ENCODE data around the gene PSMG4.

Gene PSMG4

DNA sequence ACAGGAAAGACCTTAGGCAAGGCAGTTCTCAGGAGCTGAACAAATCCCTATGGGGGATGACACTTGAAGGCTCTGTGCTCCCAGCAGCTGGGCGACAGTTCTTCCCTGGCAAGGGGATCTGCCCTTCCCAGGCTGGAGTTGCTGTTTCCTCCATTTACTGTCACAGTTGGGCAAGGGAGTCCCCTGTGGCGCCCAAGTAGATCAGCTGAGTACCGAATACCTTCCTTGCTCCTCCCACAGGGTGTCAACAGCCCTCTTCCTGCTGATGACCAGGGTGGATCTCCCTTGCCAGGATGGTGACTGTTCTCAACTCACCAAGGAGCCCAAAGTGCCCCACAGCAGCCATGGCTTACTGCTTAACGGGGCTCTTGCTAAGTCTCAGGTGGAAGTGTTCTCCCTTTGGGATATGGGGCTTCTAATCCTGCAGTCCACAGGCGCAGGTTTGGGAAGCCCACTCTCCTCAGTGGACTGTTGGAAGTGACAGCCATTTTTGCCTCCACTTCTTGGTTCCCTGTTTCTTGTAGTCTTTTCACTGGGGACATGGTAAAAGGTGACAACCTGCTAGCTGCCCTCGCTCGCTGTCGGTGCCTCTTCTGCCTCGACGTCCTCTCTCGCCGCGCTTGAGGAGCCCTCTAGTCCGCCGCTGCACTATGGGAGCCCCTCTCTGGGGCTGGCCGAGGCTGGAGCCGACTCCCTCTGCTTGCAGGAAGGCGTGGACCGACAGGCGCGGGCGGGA, 5.7 kb upstream of the PSMG4 start:
- no peak for DNase-seq

DNA sequence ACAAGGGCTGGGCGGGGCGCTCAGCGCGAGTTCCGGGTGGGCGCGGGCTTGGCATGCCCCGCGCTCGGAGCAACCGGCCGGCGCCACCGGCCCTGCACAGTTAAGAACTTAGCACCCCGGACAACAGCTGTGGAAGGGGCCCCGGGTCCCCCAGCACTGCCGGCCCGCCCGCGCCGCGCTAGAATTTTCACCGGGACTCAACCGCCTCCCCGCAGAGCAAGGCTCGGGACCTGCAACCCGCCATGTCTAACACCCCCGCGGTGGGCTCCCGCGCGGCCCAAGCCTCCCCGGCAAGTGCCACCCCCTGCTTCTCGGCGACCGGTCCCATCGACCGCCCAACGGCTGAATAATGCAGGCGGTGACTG, 5.2 kb upstream of the PSMG4 start:
- no peak for DNase-seq

- DNase-seq = no peak
Observed at GRCh38 chr6:3258201-3258600, 546 bp upstream of the PSMG4 start.

- DNase-seq = no peak
Observed at GRCh38 chr6:3259491-3259958, 778 bp downstream of the PSMG4 start.

- no peak for DNase-seq
Observed at GRCh38 chr6:3260296-3260695, 1.5 kb downstream of the PSMG4 start.

DNA sequence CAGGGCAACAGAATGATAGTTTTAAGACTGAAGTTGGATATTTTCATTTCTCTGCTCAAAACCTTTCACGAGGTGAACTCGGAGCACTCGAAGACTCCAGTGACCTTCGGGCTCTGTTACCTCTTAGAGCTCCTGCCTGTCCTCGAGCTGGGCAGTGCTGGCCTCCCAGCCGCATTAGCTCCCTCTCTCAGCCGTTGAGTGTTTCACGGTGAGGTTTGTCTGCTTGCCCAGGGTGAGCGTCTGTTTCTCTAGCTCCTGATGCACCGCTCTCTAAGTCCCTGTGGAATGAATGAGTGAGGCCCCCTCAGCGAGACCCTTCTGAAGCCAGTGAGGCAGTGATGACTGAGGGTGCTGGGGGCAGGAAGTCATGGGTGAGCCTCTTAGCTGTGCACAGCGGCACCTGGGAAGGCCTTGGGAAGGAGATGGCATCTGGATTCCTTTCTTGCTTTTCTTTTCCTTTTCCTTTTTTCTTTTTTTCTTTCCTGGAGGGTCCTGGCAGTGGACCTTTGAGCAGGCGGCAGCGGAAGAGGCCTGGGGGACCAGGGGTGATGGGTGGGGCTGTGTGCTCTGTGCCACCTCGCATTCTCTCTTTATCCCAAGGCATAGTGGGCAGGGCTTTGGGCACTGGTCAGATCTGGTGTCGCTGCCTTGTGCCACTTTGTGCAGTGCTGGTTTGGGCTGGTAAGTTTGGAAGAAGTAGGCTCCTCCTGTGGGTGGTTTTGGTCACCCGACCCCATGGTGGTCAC, 2.2 kb downstream of the PSMG4 start:
- no peak for DNase-seq

- no peak for DNase-seq
Observed at GRCh38 chr6:3261518-3261820, 2.7 kb downstream of the PSMG4 start.

- no peak for DNase-seq
Observed at GRCh38 chr6:3261921-3262320, 3.2 kb downstream of the PSMG4 start.

- no peak for DNase-seq
Observed at GRCh38 chr6:3263096-3263495, 4.3 kb downstream of the PSMG4 start.

GRCh38 chr6:3264356-3264755, 5.6 kb downstream of the PSMG4 start:
- DNase-seq = no peak

- DNase-seq = no peak
Observed at GRCh38 chr6:3265671-3266070, 6.9 kb downstream of the PSMG4 start.

DNA sequence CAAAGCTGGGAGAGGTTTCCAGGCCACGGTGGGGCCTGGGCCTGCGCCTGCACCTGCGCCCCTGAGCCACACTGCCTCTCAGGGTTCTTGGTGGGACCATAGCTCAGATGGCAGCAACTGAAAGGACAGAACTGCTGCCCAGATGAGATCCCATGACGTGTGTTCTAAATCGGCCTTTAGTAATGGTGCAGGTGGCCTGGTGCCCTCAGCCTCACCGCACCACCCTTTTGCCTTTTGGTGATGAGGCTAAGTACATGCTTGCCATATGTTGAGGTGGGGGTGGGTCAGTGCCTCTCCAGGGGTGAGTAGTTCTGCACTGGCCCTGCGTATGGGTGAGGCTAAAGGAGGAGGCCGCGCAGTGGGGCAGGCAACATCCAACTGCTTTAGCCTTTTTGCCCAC, 7.4 kb downstream of the PSMG4 start:
- no peak for DNase-seq

GRCh38 chr6:3267162-3267561, 8.4 kb downstream of the PSMG4 start:
- no peak for DNase-seq

DNA sequence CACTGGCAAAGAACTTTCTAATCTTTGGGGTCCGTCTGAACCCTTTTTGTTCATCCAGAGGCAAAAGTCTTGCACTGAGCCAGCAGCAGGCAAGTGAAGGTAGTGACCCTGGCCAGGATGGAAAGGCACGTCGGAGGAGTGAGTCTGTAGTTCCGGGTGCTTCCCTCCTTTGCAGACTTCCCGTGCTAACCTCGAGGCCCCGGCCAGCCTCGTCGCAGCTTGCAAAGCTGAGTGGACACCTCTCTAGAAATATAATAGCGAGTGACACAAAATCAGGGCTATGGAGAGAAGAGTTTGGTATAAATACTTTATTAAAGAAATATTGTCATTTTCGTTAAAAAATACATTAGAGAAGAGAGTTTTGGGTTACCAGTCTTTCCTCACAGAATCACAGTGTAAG, 9.9 kb downstream of the PSMG4 start:
- DNase-seq = no peak

DNA sequence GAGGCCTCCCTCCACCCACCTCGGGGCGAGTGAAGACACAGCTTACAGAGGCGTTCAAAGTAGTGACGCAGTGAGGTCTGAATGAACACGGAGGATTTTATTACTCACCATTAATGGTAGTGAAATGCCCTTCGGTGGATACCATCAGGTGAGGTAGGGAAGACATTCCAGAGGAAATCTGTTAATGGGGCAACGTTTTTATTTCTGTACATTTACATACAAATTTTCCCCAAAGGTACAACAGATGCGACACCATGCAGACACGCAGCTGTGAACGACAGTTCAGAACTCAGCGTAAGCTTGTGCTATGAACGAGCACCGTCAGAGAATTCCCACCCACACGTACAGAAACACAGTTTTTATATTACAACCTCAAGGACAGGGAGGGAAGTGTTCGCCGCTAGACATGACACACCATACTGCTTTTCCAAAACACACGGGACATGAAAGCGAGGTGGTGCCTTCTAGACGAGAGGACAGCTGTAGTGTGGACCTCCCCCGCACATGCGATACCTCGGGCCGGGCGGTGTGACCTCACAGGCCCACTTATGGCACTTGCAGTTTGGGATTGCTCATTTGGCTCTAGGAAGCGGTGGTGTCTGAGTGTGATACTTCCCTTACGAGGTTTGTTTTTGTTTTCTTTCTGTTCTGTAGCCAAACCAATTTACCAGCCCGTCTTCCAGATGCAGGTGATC, 10.7 kb downstream of the PSMG4 start:
- no peak for DNase-seq

DNA sequence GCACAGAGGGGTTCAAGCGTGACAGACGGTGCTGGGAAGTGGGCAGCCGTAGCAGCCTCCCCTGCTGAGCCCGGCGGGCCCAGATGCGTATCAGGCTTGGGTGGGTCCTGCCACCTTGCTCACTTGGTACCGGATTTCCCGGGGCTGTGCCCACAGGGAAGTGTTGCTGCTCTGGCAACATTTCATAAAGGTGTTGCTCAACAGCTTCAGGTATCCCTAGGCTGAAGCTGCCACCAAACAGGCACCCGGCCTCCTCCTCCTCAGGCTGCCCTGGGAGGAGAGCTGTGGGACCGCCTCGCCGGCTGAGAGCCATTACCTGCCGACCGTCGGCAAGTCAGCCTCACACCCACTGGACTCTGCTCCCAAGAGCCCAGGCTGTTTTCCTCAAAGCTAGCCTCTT, 11.5 kb downstream of the PSMG4 start:
- no peak for DNase-seq

DNA sequence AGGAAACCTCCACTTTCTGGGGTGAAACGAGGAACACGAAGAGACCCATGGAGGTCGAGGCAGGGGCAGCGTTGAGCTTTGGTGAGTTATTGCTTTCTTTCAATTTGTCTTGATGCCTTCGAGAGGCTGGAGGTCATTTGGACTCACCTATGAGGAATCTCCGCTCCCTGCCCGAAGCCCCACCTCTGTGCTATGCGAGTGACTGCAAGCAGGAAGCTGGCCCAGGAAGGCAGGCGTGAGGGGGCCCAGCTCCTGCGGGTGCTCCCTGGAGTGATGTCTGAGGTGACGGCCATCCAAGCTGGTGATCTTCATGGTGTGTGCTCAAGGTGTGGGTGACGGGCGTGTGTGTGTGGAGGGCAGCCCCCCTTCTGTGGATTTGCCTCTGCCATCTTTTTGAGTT, 13.0 kb downstream of the PSMG4 start:
- no peak for DNase-seq

DNA sequence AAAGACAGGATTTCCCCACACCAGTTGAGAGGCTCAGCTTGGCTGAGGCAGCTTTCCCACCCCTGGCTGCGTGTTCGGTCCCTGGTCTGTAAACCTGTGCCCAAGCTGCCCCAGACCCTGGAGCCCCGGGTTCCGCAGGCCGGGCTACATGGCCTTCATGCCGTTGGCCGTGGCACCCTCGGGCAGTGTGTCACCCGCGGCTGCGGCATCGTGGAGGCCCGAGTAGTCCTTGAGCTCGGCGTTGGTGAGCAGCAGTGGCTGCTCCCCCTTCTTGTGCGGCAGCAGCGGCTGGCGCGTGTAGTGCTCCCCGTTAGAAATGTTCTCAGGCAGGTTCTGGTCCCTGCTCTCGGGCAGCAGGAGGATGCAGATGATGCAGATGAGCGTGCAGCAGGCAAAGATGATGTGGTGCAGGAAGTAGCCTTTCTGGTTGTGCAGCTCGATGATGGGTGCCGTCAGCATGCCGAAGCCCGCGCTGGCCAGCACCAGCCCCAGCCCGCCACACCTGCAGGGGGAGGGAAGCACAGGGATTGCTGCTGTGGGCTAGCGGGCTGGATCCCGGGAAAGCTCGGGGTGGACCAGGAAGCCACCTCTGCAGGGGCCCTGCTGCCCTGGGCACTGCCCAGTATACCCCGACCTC, 14.3 kb downstream of the PSMG4 start:
- no peak for DNase-seq

DNA sequence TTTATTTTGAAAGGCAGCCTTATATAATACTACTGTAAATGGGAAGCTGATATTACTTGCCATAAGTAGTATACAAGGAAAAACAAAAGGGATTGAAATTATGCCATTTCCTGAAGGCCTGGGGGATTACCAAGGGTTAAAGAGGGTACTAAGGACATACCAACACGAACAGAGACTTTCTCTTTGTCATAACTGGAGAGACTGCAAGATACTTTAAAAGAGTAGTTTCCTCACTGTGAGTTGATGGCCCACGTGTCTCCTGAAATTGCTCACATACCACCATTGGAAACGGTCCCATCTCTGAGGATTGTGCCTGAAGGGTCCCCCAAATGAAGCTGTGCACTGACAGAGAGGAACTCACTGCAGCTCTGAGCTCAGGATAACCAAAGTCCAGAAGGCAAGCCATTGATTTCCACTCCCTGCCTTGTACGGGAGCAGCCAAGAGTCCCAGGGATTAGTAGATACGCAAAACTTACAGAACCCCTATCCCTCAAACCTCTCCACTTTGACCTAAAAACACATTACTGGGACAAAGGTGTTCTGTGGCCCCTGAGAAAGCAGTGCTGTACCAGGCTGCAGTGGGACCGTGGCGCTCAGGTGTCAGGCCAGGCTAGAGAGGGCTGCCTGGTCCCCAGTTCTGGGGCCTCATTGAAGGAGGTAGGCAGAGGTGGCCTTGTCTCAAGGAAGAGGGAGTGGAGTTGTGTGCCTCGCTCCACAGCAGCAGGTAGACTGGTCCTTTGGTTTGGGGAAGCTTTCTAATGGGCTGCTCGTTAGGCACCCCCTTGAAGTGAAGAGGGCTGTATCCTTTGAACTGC, 15.2 kb downstream of the PSMG4 start:
- no peak for DNase-seq

GRCh38 chr6:3276174-3277167, 17.7 kb downstream of the PSMG4 start:
- DNase-seq = no peak

DNA sequence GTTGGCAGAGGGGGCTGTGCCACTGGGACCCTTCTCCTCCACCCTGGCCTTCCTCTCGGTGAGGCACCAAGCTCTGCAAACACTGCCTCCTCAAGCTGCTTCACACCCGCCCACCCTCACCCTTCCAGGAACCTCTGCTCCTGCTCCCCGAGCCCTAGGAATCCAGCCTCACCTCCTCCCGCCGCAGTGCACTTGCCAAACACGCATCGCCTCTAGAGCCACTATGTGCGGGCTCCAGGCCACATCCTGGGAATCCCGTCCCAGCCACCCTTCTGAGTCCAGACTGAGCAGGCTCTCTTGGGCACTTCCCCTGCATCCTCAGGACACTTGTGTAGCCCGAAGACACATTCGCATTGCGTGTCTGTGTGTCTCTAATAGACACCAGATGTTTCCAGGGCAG, 18.5 kb downstream of the PSMG4 start:
- DNase-seq = no peak
